GM19240 (cell line): ENCODE results near the gene APH1B.
"Not testable (repeated sequence)": the region's sequence is repeated elsewhere in the genome, so short reads cannot be mapped to it uniquely, and the experiment has no call there.

Experiments used
- DNase-seq: peaks from one replicate; pipeline ENCODE4 v3.0.0; 2011; ENCODE audit warnings: low spot score; ENCODE audit not compliant: insufficient read length

Gene APH1B

GRCh38 chr15:63277038-63277892 lies at the start of gene APH1B:
Gene APH1B, plus strand, starts transcription at chr15:63277605. Its CDS starts 19 bp downstream, at chr15:63277624.
- peak; percentile 43 for DNase-seq

GRCh38 chr15:63227689-63228088 lies 49.7 kb upstream of the APH1B start:
- DNase-seq, result no peak

GRCh38 chr15:63231206-63231605 lies 46.2 kb upstream of the APH1B start:
- DNase-seq, result no peak

GRCh38 chr15:63231706-63232105 lies 45.7 kb upstream of the APH1B start:
- DNase-seq, result no peak

GRCh38 chr15:63232405-63232804 lies 45.0 kb upstream of the APH1B start:
- DNase-seq, result no peak

- DNase-seq, result no peak
These were observed 44.5 kb upstream of the APH1B start for GRCh38 chr15:63232943-63233342.

GRCh38 chr15:63233667-63234423 lies 43.6 kb upstream of the APH1B start:
- no peak for DNase-seq

GRCh38 chr15:63234451-63234870 lies 42.9 kb upstream of the APH1B start:
- no peak for DNase-seq

- DNase-seq, result no peak
These were observed 41.1 kb upstream of the APH1B start for GRCh38 chr15:63236272-63236671.

- DNase-seq, result not testable (repeated sequence)
These were observed 40.3 kb upstream of the APH1B start for GRCh38 chr15:63237086-63237485.

GRCh38 chr15:63238171-63238570 lies 39.2 kb upstream of the APH1B start:
- DNase-seq, result no peak

- DNase-seq, result no peak
These were observed 38.6 kb upstream of the APH1B start for GRCh38 chr15:63238796-63239195.

- DNase-seq, result no peak
These were observed 37.3 kb upstream of the APH1B start for GRCh38 chr15:63240109-63240508.

GRCh38 chr15:63241316-63241715 lies 36.1 kb upstream of the APH1B start:
- no peak for DNase-seq

GRCh38 chr15:63243101-63243500 lies 34.3 kb upstream of the APH1B start:
- DNase-seq, result no peak

GRCh38 chr15:63243776-63244175 lies 33.6 kb upstream of the APH1B start:
- no peak for DNase-seq

GRCh38 chr15:63244399-63244798 lies 33.0 kb upstream of the APH1B start:
- no peak for DNase-seq

GRCh38 chr15:63244976-63245645 lies 32.3 kb upstream of the APH1B start:
- no peak for DNase-seq

GRCh38 chr15:63246691-63247469 lies 30.5 kb upstream of the APH1B start:
- DNase-seq, result no peak

GRCh38 chr15:63250312-63250965 lies 27.0 kb upstream of the APH1B start:
- DNase-seq, result no peak

GRCh38 chr15:63251701-63252100 lies 25.7 kb upstream of the APH1B start:
- DNase-seq, result no peak
